HG03159 (cell line): Measurements from ENCODE around the gene HNRNPAB.
"Not testable (repeated sequence)": the region's sequence is repeated elsewhere in the genome, so short reads cannot be mapped to it uniquely, and the experiment has no call there.

Source experiments
- ATAC-seq: cut with Tn5 transposase; IDR thresholded peaks from one replicate; pipeline ENCODE4 v1.9.1; 2021; ENCODE audit warnings: mild to moderate bottlenecking, moderate library complexity; ENCODE audit not compliant: unreplicated experiment

Gene HNRNPAB

DNA sequence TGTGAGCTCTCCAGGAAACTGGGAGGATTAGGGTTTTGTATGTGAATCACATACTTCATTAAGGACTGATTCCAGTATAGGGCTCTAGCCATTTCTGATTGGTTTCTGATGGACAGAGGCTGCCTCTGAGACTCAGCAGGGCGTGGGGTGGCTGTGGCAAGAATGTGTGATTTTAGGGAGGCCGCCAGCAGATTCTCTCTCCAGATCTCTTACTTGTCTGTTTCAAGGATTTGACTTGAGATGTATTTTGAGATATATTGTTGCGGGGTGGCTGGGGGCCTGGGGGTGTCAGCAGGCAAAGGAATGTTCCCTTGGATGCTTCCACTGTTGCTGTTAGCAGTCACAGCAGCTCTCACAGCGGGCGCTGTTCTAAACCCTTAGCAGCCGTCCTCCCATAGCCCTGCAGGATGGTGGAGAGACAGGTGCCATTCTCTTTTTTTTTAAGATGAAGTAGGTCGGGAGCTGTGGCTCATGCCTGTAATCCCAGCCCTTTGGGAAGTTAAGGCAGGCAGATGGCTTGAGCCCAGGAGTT lies 8.0 kb upstream of the HNRNPAB start:
- no peak for ATAC-seq

DNA sequence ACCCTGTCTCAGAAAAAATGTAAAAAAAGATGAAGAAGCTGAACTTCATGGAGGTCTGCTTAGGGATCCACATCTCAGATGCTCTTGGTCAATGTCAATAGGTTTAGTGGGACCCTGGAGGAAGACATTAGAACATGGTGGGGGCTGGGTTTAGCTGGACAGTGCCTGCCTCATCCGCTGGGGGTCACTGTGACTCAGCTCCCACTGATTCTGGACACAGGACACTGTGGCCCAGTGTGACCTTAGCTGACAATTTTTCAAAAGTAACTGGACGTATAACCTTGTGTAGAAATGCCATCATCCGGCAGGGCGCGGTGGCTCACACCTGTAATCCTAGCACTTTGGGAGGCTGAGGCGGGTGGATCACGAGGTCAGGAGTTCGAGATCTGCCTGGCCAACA lies 7.3 kb upstream of the HNRNPAB start:
- ATAC-seq: no peak

DNA sequence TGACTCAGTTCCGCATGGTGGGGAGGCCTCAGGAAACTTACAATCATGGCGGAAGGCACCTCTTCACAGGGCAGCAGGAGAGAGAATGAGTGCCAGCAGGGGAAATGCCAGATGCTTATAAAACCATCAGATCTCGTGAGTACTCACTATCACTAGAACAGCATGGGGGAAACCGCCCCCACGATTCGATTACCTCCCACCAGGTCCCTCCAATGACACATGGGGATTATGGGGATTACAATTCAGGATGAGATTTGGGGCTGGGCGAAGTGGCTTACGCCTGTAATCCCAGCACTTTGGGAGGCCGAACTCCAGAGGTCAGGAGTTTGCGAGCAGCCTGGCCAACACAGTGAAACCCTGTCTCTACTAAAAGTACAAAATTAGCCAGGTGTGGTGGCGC lies 6.2 kb upstream of the HNRNPAB start:
- not testable (repeated sequence) for ATAC-seq

DNA sequence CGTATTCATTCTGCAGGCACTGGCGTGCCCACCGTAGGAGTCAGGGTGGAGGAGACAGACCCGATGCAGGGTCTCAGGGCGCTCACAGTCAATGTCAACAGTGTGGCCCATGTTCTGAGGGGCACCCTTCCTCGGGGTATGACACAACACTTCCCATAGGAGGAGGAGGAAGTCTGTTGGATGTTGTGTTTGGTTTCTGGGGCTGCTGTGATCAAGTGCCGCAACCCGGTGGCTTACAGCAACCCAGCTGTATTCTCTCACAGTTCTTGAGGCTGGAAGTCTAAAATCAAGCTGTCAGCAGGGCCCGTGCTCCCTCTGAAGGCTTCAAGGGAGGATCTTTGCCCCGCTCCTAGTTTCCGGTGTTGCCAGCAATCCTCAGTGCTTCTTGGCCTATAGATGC lies 5.6 kb upstream of the HNRNPAB start:
- no peak for ATAC-seq

DNA sequence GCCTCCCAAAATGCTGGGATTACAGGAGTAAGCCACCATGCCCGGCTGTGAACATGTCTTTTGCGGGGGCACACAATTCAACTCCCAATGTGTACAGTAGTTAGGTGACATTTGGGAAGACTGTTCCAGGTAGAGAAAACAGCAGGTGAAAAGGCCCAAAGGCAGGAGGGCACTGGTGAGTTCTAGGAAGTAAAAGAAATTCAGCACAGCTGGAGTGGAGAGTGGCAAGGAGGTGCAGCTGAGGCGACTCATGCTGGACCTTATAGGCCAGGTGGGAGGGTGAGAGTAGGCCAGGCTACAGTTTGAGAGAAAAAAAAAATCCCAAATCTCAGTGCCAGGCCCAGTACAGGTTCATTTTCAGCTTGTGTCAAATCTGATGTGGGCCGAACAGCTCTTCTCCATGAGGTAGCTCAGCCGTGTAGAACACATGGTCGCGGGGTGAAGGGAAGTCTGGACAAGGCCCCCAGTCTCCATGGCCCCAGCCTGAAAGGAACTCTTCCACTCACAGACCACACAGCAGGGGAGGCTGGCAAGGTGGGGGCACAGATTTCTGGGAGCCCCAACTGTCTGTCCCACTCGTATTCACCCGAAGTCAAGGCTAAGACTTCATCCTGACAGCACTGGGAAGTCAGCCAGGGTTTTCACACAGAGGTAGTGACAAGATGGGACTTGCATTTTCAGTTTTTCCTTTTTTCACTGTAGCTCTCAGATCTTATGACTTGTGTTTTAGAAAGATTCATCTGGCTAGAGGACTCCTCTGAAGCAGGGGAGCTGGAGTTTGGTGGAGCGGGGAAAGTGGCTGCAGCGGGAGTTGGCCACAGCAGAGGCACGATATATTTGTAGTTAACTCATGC lies 4.5 kb upstream of the HNRNPAB start:
- no peak for ATAC-seq

DNA sequence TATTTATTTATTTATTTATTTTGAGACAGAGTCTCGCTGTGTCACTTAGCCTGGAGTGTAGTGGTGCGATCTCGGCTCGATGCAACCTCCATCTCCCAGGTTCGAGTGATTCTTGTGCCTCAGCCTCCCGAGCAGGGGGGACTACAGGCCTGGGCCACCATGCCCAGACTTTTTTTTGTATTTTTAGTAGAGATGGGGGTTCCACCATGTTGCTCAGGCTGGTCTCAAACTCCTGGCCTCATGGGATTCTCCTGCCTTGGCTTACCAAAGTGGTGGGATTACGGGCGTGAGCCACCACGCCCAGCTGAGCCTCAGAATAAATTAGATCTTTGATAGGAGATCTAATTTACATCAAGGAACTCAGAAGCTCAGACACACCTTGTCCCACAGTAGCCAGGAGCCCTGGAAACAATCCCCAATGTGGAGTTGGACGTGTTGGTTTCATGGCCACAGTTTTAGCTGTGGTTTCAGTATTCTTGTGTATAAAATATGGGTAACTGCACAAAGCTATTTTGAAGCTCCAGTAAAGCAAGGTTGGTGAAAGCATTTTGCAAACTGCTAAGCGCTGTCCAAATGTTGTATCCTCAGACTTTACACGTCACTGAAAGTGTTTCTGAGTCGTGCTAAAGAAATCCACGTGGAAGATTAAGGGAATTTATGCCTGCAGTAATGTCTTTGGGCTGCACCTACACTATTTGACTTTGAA lies 3.0 kb upstream of the HNRNPAB start:
- no peak for ATAC-seq

DNA sequence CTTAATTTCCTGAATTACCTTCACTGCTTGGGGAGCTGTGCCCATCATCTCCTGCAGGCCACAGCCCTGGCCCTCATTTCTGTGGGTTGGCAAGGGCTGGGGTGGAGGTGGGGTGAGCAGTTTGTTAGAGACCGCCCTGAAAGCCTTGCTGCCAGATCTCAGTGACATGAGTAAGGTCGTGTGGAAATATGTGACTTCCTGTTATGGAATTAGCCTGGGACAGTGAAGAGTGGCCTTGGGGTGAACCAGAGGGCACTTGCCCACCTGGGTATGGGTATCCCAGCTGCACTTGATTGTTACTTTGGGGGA lies 2.5 kb upstream of the HNRNPAB start:
- no peak for ATAC-seq

DNA sequence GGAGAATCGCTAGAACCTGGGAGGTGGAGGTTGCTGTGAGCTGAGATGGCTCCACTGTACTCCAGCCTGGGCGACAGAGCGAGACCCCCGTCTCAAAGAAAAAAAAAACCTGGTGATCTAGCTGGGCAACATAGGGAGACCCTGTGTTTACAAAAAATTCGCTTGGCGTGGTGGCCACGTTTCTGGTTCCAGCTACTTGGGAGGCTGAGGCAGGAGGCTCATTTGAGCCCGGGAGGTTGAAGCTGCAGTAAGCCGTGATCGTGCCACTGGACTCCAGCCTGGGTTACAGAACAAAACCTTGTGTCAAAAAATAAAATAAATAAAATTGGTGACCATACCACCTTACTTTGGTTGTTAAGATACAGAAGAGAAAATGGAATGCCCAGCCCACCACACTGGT lies 1.8 kb upstream of the HNRNPAB start:
- no peak for ATAC-seq

DNA sequence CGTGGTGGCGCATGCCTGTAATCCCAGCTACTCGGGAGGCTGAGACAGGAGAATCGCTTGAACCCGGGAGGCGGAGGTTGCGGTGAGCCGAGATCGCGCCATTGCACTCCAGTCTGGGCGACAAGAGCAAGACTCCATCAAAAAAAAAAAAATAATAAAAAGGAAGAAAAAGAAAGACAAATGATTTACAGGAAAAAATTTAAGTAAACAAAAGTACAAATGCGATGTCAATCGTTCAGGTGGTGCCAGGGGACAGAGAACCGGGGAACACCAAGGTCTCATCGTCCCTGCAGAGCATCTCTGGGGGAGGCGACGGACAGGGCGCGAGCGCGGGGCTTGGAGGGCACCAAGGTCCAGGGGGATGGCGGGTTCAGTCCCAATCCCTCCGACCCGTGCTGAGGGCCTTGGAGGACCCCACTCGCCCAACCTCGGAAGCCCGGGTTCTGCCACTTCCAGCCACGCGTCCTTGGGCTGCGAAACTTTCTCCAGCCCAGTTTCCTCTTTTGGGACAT lies 607 bp upstream of the HNRNPAB start:
- ATAC-seq: peak; percentile 18

DNA sequence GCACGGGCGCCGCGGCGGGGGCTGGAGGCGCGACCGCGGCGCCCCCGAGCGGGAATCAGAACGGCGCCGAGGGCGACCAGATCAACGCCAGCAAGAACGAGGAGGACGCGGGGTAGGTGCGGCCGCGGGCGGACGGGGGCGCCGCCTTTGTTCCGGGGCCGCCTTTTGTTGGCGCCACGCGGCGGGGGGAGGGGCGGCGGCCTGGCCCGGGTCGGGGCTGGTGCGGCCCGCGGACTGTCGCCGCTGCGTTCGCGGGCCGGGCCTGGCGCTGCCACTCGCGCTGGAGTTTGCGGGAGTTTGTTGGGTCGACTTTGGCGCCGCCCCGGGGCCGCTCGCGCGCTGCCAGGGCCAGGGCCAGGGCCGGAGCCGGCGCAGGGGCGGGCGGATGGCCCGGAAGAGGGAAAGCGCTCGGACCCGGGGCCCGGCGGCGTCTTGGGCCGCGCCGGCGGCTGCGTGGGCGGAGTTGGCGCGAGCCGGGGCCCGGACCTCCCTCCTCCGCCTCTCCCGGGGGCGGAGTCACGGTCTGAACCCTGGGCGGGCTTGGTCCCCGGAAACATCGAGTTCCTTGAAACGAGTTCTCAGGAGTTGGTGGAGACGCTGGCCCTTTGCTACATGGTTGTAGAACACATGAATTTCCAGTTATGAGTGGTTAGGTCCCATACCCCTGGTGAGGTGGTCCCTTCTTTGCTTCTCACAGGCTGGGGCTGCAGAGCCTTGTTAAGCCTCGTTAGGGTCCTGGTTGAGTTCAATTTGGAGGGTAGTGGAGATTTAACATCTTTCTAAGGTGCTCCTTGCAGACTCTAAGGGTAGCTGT lies 809 bp downstream of the HNRNPAB start:
- ATAC-seq: peak; percentile 51

DNA sequence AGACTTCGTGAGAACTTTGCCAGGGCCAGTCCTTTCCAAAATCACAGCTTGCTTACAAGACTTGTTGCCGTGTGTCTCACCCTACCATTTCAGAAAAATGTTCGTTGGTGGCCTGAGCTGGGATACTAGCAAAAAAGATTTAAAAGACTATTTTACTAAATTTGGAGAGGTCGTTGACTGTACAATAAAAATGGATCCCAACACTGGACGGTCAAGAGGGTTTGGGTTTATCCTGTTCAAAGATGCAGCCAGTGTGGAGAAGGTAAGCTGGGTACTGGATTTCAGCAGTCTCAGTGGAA lies 1.4 kb downstream of the HNRNPAB start:
- no peak for ATAC-seq

DNA sequence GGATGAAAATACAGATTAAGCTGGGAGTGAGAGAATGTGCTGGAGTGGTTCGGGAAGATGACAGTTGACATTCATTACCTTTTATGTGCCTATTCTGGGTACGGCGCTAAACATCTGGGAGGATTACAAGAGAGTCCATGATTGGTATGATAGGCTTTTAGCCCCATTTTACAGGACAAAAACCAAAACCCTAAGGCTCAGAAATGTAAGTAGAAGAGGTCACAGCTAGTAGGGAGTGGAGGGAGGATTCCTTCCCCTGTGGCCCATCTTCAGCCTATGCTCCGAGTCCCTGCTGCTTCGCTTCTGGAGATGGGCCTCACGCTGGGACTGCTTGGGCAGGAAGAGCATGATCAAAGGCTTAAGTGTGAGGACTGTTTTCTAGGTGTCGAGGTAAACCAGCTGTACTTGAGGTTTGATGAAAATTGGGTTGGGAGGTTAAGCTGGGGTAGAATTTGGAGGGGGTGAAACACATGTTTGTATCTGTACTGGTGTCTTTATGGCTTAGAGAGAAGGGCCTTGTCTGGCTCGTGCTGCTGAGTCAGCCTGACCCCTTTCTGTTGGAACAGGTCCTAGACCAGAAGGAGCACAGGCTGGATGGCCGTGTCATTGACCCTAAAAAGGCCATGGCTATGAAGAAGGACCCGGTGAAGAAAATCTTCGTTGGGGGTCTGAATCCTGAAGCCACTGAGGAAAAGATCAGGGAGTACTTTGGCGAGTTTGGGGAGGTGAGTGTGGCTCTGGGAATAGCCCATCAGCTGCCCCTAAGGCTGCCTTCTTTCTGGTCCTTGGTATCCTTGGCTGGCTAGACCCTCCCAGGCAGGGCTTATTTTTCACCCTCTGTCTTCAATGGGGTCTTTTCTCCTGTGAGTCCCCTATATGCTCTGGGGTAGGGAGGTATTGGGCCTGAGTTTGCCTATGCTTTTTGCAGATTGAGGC lies 2.1 kb downstream of the HNRNPAB start:
- ATAC-seq: no peak

DNA sequence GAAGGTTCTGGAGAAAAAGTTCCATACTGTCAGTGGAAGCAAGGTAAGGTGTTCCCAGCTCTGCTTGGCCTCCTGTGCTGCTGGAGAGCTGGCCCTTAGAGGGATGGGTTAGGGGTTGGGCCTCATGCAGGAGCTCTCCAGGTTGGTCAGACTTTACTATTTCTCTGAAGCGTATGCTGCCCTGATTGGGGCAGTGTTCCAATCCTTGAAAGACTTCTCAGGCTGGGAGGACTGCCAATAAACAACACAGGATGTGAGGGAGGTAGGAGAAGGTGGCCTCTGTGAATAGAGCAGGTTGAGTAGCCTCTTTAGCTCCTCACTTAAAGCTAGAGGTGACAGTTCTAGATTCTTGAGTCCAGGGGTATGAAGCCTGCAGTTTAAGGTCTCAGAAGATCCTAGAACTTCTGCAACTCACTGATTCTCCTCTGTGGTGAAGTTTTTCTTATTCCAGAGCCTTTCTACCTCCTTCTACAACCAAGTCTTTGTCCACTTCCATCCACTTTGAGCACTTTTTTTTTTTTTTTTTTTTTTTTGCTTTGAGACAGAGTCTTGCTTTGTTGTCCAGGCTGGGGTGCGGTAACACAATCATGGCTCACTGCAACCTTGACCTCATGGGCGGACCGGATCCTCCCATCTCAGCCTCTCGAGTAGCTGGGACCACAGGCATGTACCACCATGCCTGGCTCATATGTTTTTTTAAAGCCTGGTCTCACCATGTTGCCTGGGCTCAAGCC lies 3.0 kb downstream of the HNRNPAB start:
- ATAC-seq: no peak

DNA sequence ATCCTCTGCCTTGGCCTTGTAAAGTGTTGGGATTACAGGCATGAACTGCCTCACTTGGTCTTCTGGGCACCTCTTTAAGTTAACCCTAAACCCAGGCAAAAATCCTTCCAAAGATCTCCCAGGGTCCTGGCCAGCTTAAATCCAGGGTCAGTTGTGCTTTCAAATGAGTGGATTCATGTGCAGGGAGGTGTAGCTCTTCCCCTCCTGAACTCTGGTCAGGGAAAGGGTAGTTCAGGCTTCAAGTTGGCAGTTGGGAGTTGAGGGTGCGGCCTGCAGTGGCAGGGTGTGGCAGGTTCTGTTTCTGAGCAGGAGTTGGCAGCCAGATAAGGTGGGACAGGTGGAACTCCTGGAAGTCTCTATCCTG lies 3.6 kb downstream of the HNRNPAB start:
- no peak for ATAC-seq

DNA sequence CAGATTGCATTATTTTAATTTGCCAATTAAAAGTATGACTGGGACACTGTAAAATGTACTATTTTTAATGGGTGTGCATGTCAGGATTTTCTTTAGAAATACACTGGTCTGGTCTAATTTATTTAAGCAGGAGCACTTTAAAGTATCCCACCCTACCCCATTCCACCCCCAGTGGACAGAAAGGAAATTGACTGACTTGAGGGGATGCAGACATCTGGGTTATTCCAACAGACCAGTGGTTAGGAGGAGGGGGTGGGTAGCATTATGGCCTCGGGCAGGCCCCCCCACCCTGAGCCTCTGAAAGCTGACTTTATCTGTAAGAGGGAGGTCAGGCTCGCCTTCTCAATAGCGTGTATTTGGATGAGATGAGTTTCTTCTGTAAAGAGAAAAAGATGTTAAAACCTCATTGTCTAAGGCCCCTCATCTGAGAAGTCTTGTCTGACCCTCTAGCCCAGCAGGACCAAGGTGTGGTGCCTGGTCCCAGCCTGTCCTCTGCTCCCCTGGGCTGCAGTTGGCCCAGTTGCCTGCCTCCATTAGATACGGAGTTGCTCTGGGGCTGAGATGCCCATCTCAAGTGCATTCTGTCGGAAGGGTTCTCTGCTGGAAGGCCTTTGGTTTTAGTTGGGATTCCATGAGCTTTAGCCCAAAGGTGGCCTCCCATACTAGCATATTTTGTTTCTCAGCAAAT lies 4.4 kb downstream of the HNRNPAB start:
- ATAC-seq: no peak

DNA sequence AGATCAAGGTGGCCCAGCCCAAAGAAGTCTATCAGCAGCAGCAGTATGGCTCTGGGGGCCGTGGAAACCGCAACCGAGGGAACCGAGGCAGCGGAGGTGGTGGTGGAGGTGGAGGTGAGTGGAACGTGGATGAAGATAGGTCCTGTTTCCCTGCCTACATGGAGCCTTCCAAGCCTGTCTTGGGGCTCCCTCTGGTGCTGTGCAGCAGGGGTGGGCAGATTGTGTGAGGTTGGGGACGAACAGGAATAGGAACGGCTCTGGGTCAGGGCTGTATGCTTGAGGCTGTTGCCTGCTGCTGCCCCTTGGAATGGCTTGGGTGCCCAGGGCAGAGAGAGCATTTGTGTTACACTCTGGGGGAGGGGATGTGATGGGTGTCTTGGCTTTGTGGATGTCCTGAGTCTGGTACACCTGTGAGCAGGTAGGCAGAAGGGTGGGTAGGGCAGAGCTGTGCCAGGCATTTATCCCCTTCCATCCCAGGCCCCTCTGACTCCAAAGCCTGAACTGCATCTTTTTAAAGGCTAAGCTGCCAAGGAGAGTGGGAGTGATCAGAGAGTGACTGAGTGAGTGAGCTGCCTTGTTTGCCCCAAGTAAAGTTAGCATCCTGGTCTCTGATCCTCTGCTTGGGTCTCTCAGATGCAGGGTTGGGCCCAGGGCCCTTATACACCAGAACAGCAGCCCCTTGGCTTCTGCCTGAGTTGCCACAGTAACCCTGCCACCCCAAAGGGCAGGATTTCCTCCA lies 5.2 kb downstream of the HNRNPAB start:
- no peak for ATAC-seq

DNA sequence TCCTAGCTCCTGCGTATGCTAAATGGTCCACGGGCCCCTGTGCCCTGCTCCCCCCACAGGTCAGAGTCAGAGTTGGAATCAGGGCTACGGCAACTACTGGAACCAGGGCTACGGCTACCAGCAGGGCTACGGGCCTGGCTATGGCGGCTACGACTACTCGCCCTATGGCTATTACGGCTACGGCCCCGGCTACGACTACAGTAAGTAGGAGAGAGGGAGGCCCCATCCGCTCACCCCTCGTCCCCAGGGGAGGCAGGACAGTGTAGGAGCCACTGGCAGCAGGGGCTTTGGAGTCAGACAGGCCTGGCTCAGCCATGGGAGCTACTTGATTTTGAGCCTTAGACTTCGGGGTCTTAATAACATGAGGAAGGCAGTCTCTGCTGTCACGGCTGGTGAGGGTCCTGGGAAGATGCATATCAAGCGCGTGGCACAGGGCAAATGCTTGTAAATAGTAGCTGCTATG lies 5.8 kb downstream of the HNRNPAB start:
- no peak for ATAC-seq

DNA sequence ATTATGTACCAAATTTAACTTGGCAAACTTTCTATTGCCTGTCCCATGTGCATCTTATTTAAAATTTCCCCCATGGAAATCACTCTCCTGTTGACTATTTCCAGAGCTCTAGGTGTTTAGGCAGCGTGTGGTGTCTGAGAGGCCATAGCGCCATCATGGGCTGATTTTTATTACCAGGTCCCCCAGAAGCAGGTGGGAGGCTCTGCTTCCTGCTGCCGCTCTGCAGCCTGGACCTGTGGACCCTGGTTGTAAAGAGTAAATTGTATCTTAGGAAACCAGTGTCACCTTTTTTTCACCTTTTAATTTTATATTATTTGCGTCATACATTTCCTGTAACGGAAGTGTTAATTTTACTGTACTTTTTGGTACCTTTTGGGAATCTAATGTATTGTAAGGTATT lies 6.4 kb downstream of the HNRNPAB start:
- ATAC-seq: no peak
